ENCODE results near the gene GGN. TPM values are rescaled to one million over a fixed set of nuclear protein-coding genes. Genes with fewer than 3 reads are reported as not detected.

The GGN gene
- total RNA-seq, 1 donor from 2014 or later = 1.1 TPM

DNA sequence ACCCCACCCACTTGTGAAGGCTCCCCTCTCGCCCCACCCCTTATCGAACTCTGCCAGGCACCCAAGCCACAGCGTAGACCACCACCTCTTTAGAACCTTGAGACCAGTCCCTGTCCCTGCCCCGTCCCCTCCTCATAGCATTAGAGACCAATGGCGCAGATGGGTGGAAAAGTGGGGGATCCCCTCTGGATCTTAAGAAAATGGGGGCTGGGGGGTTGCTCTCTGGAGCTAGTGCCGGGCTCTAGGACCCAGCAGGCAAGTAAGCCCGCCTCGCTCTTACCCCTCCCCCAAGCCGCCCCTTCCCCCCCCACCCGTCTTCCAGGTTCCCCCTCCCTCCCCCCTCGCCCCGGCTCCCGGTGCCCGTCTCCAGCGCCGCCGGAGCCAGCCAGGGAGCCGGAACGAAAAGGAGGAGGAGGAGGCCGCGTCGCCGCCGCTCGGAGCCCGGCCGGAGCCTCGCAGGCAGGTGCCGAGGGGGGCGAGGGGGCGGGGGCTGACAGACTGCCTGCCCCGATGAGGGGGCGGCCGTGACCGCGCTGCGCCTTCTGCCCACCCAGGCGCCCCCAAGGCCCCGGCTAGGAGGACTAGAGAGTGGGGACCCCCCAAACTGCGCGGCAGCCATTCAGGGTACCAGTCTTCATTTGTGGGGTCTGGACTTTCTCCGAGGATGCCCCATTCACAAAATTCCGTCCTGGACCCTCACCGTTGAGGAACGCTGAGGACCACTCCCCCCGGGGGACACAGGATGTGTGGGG lies 691 bp upstream of the GGN start, which contains the start of gene SPRED3:
SPRED3 (plus strand) TSS at position 349 of the 752 bp plus-strand sequence. CDS start 1,606 bp downstream, outside the sequence.
- peaks cover 11% of the 10 kb centered on the region for H3K36me3 Mint-ChIP-seq
- DNase-seq (ENCODE audit: extremely low spot score, unreplicated experiment) = no peak

DNA sequence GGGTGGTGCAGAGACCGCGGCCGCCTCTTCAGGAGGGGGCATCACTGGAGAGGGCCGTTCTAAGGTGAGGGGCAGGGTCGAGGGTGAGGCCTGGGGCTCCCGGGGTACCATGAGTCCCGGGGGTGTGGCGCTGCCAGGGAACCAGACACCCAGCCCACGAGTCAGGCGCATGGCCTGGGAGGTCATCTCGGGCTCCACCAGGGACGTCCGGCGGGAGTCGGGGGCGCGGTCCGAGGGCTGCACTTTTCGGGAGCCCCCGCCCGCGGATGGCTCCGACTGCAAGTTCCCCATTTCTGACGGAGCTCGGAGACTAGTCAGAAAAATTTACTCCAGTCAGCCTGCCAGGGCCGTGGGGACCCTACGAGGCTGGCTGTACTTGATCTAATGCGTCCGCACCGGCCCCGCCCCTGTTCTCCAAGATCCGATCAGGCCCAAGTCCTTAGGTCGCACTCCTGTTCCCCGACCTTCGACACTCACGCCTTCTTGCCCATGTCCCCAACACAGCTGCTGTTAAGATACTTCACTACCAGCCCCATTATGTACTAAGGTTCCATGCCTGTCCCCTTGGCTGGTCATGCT lies 774 bp downstream of the GGN start:
- H3K36me3 Mint-ChIP-seq = peaks cover 14% of the 10 kb centered on the region
- no peaks in the 10 kb centered on the region for H3K9me3 Mint-ChIP-seq
- peak overlapping the region; percentile 90 for H3K27ac Mint-ChIP-seq
- TF ChIP-seq, protein P1, sequence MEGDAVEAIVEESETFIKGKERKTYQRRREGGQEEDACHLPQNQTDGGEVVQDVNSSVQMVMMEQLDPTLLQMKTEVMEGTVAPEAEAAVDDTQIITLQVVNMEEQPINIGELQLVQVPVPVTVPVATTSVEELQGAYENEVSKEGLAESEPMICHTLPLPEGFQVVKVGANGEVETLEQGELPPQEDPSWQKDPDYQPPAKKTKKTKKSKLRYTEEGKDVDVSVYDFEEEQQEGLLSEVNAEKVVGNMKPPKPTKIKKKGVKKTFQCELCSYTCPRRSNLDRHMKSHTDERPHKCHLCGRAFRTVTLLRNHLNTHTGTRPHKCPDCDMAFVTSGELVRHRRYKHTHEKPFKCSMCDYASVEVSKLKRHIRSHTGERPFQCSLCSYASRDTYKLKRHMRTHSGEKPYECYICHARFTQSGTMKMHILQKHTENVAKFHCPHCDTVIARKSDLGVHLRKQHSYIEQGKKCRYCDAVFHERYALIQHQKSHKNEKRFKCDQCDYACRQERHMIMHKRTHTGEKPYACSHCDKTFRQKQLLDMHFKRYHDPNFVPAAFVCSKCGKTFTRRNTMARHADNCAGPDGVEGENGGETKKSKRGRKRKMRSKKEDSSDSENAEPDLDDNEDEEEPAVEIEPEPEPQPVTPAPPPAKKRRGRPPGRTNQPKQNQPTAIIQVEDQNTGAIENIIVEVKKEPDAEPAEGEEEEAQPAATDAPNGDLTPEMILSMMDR (conservative IDR thresholded peaks at IDR 0.05) = no peak
- peaks cover 9% of the 10 kb centered on the region for H3K4me1 Mint-ChIP-seq (ENCODE audit: unreplicated experiment)
- peaks cover 28% of the 10 kb centered on the region for H3K27me3 Mint-ChIP-seq
- H3K4me3 Mint-ChIP-seq = peak overlapping the region; percentile 95
- no peak for DNase-seq (ENCODE audit: extremely low spot score, unreplicated experiment)

More for the DNA sequence above, 691 bp upstream of the GGN start, which contains the start of gene SPRED3:
- Mint-ChIP-seq H3K4me3 (peak within 1 kb of the TSS; percentile 95), H3K27ac (peak within 1 kb of the TSS; percentile 90), H3K27me3 (peaks cover 38% of the 10 kb centered on the region), H3K4me1 (ENCODE audit: unreplicated experiment) (peaks cover 9% of the 10 kb centered on the region), H3K9me3 (no peaks in the 10 kb centered on the region)
- TF ChIP-seq, protein P1 (conservative IDR thresholded peaks at IDR 0.05) = no peak

DNA sequence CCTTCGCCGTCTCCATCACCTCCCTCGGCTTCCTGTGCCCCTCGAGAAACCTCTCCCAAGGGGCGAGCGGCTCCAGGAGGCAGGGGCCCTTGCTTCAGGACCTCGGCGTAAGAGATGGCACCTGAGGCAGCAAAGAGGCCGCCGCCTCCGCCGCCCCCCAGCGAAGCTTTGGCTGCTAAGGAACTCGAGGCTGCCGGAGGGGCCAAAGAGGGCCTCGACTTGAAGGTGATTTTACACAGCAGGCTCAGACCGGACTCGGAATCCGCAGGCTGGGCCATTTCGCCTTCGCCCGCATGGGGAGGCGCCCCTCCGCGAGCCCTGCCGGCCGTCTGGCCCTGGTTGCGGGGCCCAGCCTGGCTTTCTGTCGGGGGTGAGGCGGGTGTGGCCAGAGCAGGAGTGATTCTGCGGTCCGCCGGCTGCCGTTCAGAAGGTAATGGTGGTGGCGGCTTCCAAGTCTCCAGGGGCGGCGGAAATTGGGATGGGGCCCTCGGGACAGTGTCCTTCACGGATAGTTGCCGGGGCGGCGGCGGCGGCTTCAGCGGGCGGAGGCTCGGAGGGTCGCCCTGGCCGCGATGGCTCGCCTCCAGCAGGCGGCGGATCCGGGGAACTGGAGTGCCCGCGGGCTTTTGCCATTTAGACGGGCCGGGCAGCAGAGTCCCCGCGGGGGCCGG lies 1.4 kb downstream of the GGN start:
- H3K4me1 Mint-ChIP-seq (ENCODE audit: unreplicated experiment) = peaks cover 9% of the 10 kb centered on the region
- DNase-seq (ENCODE audit: extremely low spot score, unreplicated experiment) = no peak
- H3K4me3 Mint-ChIP-seq = no peak overlapping the region
- TF ChIP-seq, protein P1 (conservative IDR thresholded peaks at IDR 0.05) = no peak
- no peaks in the 10 kb centered on the region for H3K9me3 Mint-ChIP-seq
- H3K27ac Mint-ChIP-seq = no peak overlapping the region
- peaks cover 20% of the 10 kb centered on the region for H3K36me3 Mint-ChIP-seq
- H3K27me3 Mint-ChIP-seq = peaks cover 24% of the 10 kb centered on the region

DNA sequence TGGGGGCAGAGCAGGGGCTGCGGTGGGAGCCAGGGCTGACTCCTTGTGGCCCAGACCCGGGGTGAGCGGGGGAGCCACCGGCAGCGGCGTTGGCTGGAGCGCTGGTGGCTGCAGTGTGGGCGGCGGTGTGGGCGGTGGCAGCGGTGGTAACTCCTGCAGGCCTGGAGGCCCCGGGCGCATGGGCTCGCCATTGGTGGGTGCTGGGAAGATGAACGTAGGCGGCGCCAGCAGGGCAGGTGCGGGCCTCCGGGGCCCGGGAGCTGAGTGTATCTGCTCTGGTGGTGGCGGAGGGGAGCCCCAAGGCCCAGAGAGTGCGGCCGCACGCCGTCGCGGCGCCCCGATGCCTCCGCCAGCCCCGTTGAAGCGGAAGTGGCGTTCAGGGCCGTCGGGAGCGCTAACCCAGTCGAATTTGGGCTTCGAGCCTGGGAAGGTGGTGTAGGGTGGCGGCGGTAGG lies 2.0 kb downstream of the GGN start:
- Mint-ChIP-seq H3K36me3 (peaks cover 17% of the 10 kb centered on the region), H3K9me3 (no peaks in the 10 kb centered on the region), H3K4me1 (ENCODE audit: unreplicated experiment) (peaks cover 9% of the 10 kb centered on the region), H3K27me3 (peaks cover 18% of the 10 kb centered on the region), H3K4me3 (no peak overlapping the region), H3K27ac (no peak overlapping the region)
- no peak for DNase-seq (ENCODE audit: extremely low spot score, unreplicated experiment)
- TF ChIP-seq, protein P1 (conservative IDR thresholded peaks at IDR 0.05) = no peak

DNA sequence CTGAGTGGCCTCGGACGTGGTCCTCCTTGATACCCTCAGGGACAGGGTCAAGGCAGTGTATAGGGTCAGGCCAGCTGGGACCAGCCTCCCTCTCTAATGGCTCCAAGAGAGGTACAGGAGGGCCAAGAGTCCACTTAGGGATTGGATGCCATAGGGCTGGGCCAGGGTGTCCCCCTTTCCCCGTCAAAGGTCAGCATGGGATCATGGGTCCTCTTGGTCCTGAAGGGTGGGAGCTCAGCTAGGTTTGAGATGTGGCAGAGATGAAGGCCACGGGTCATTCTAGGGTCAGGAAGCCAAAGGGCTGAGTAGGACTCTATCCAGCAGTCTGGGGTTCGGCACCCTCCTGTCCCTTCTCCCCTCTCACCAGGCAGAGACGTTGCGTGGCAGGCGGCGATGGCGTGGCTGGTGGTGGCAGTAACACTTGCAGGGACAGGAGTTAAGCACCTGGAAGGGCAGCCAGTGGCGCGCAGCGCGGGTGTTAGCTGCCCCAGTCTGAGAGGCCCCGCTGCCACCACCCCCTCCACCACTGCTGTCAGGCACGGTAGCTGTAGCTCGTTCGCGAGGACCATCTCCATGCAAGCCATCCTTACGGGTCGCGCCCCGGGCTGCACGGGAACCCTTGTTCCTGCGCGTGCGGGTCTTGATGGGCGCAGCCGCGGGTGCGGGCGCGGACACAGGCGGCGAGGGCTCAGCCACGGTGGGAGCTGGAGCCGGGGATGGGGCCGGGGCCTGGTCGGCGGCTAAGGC lies 2.6 kb downstream of the GGN start:
- Mint-ChIP-seq H3K36me3 (peaks cover 15% of the 10 kb centered on the region), H3K27me3 (peaks cover 15% of the 10 kb centered on the region), H3K4me1 (ENCODE audit: unreplicated experiment) (peaks cover 9% of the 10 kb centered on the region), H3K9me3 (no peaks in the 10 kb centered on the region), H3K27ac (no peak overlapping the region), H3K4me3 (peak overlapping the region; percentile 36)
- DNase-seq (ENCODE audit: extremely low spot score, unreplicated experiment) = no peak
- TF ChIP-seq, protein P1 (conservative IDR thresholded peaks at IDR 0.05) = no peak
